ENCODE measurements around the gene PREB. TPM values are rescaled to one million over a fixed set of nuclear protein-coding genes. Genes with fewer than 3 reads are reported as not detected.

PREB gene
- total and polyA plus RNA-seq, 2 experiments from 2014 or later: 109 to 130 TPM

GRCh38 chr2:27158468-27158867, 24.0 kb upstream of the PREB start:
- no peak for DNase-seq (ENCODE audit: low read depth in 1 of 2, low spot score in 1 of 2)
- H3K27me3 ChIP-seq: no peaks in the 10 kb centered on the region
- H3K36me3 ChIP-seq: no peaks in the 10 kb centered on the region
- no peak overlapping the region for H3K4me3 ChIP-seq
- H3K9me3 ChIP-seq (ENCODE audit: low read depth): no peaks in the 10 kb centered on the region
- no peak for TF ChIP-seq CTCF (IDR thresholded peaks at IDR 0.05; ENCODE audit: low read depth, low read length)
- H3K27ac ChIP-seq: no peak overlapping the region
- peaks cover 9% of the 10 kb centered on the region for H3K4me1 ChIP-seq (ENCODE audit: low read depth)

- no peak for DNase-seq (ENCODE audit: low read depth in 1 of 2, low spot score in 1 of 2)
- Histone ChIP-seq H3K27ac (no peak overlapping the region), H3K36me3 (no peaks in the 10 kb centered on the region), H3K9me3 (ENCODE audit: low read depth) (no peaks in the 10 kb centered on the region), H3K4me3 (no peak overlapping the region), H3K27me3 (no peaks in the 10 kb centered on the region), H3K4me1 (ENCODE audit: low read depth) (peaks cover 9% of the 10 kb centered on the region)
- TF ChIP-seq CTCF (IDR thresholded peaks at IDR 0.05; ENCODE audit: low read depth, low read length): no peak
Measured at GRCh38 chr2:27155069-27155520, 20.7 kb upstream of the PREB start.

GRCh38 chr2:27154488-27154887, 20.1 kb upstream of the PREB start:
- H3K9me3 ChIP-seq (ENCODE audit: low read depth): no peaks in the 10 kb centered on the region
- no peak for DNase-seq (ENCODE audit: low read depth in 1 of 2, low spot score in 1 of 2)
- H3K4me3 ChIP-seq: no peak overlapping the region
- TF ChIP-seq CTCF (IDR thresholded peaks at IDR 0.05; ENCODE audit: low read depth, low read length): no peak
- no peak overlapping the region for H3K27ac ChIP-seq
- H3K27me3 ChIP-seq: no peaks in the 10 kb centered on the region
- H3K4me1 ChIP-seq (ENCODE audit: low read depth): peaks cover 9% of the 10 kb centered on the region
- H3K36me3 ChIP-seq: no peaks in the 10 kb centered on the region

GRCh38 chr2:27152796-27153464, 18.5 kb upstream of the PREB start:
- H3K9me3 ChIP-seq (ENCODE audit: low read depth): no peaks in the 10 kb centered on the region
- no peak overlapping the region for H3K27ac ChIP-seq
- H3K4me1 ChIP-seq (ENCODE audit: low read depth): peaks cover 9% of the 10 kb centered on the region
- H3K4me3 ChIP-seq: no peak overlapping the region
- H3K27me3 ChIP-seq: no peaks in the 10 kb centered on the region
- DNase-seq (ENCODE audit: low read depth in 1 of 2, low spot score in 1 of 2): no peak
- no peaks in the 10 kb centered on the region for H3K36me3 ChIP-seq
- no peak for TF ChIP-seq CTCF (IDR thresholded peaks at IDR 0.05; ENCODE audit: low read depth, low read length)

- Histone ChIP-seq H3K4me1 (ENCODE audit: low read depth) (peaks cover 9% of the 10 kb centered on the region), H3K27me3 (no peaks in the 10 kb centered on the region), H3K9me3 (ENCODE audit: low read depth) (no peaks in the 10 kb centered on the region), H3K27ac (no peak overlapping the region), H3K36me3 (no peaks in the 10 kb centered on the region), H3K4me3 (no peak overlapping the region)
- TF ChIP-seq CTCF (IDR thresholded peaks at IDR 0.05; ENCODE audit: low read depth, low read length): no peak
- no peak for DNase-seq (ENCODE audit: low read depth in 1 of 2, low spot score in 1 of 2)
Measured at GRCh38 chr2:27152102-27152795, 17.8 kb upstream of the PREB start.
